Peyer's patch (tissue), 4 donors: Measurements from ENCODE around the gene EIF4G1. TPM values are rescaled to one million over a fixed set of nuclear protein-coding genes. Genes with fewer than 3 reads are reported as not detected.

ENCODE experiments used
- DNase-seq, 3 donors: peaks; one replicate each; pipeline ENCODE4 v3.0.0-alpha.2; 2017 to 2019
- H3K27ac ChIP-seq, 4 donors: fragments of 200-600 bp; sonication (generic); one replicate each; pipeline ENCODE4 v1.5.1; 2016 to 2019
- H3K27me3 ChIP-seq, 2 donors: fragments of 200-600 bp; sonication (generic); one replicate each; pipeline ENCODE4 v1.5.1; 2019
- H3K36me3 ChIP-seq, 3 donors: fragments of 200-600 bp; sonication (generic); one replicate each; pipeline ENCODE4 v1.5.1; 2016 to 2019
- H3K4me1 ChIP-seq, 4 donors: fragments of 200-600 bp; sonication (generic); one replicate each; pipeline ENCODE4 v1.5.1; 2016 to 2019
- H3K4me3 ChIP-seq, 4 donors: fragments of 200-600 bp; sonication (generic); 1 replicate in 3 of 4; 2 replicates in 1 of 4; pipeline ENCODE4 v1.5.1; 2016 to 2019; ENCODE audit warnings: mild to moderate bottlenecking in 1 of 4
- H3K9me3 ChIP-seq, 4 donors: fragments of 200-600 bp; sonication (generic); one replicate each; pipeline ENCODE4 v1.5.1; 2016 to 2019; ENCODE audit warnings: mild to moderate bottlenecking in 1 of 4
- CTCF ChIP-seq, 6 experiments: fragments of 450-650 bp in 4 of 6; fragments of 200-600 bp in 2 of 6; sonication (generic) in 1 of 6; IDR thresholded peaks; one replicate each; pipeline ENCODE4 v1.5.1; 2017 to 2019; ENCODE audit warnings: antibody characterized with exemption in 6 of 6, mild to moderate bottlenecking in 3 of 6, moderate library complexity in 1 of 6
- POLR2A ChIP-seq, 2 donors: fragments of 450-650 bp; IDR thresholded peaks; one replicate each; pipeline ENCODE4 v1.5.1; 2017; ENCODE audit warnings: antibody characterized with exemption in 2 of 2, mild to moderate bottlenecking in 2 of 2, moderate library complexity in 2 of 2
- total RNA-seq, 4 donors: library from RNA; depleted of rRNA; stranded (reverse); fragments of >200 nt; gene quantifications; one replicate each; pipeline ENCODE4 v1.1.0, GENCODE V29; 2016

Gene EIF4G1
- total RNA-seq, 4 donors from 2014 or later, result 209 to 295 (median 244) TPM

GRCh38 chr3:184358921-184359350 is 44.5 kb downstream of the EIF4G1 start:
- no peak for TF ChIP-seq POLR2A (IDR thresholded peaks at IDR 0.05)
- H3K4me1 ChIP-seq, result peaks cover 0 to 16% (median 3%) of the 10 kb centered on the region in 4 donors
- H3K36me3 ChIP-seq, result peaks cover 0 to 15% (median 0%) of the 10 kb centered on the region in 3 donors
- no peaks in the 10 kb centered on the region for H3K27me3 ChIP-seq
- no peaks in the 10 kb centered on the region for H3K9me3 ChIP-seq
- H3K4me3 ChIP-seq, result no peak overlapping the region
- DNase-seq, result no peak
- no peak overlapping the region for H3K27ac ChIP-seq

GRCh38 chr3:184359610-184360009 is 45.2 kb downstream of the EIF4G1 start:
- no peaks in the 10 kb centered on the region for H3K9me3 ChIP-seq
- peaks cover 0 to 15% (median 0%) of the 10 kb centered on the region in 3 donors for H3K36me3 ChIP-seq
- peaks cover 0 to 16% (median 3%) of the 10 kb centered on the region in 4 donors for H3K4me1 ChIP-seq
- TF ChIP-seq CTCF (IDR thresholded peaks at IDR 0.05) (no peak), POLR2A (IDR thresholded peaks at IDR 0.05) (no peak)
- no peak for DNase-seq
- peak overlapping the region in 1 of 4 donors; percentile 78 for H3K4me3 ChIP-seq
- H3K27ac ChIP-seq, result no peak overlapping the region
- no peaks in the 10 kb centered on the region for H3K27me3 ChIP-seq

GRCh38 chr3:184360070-184360928 is 45.9 kb downstream of the EIF4G1 start:
- H3K27ac ChIP-seq, result peak overlapping the region in 1 of 4 donors; percentile 100
- peaks cover 0 to 16% (median 0%) of the 10 kb centered on the region in 3 donors for H3K36me3 ChIP-seq
- no peaks in the 10 kb centered on the region for H3K9me3 ChIP-seq
- H3K27me3 ChIP-seq, result no peaks in the 10 kb centered on the region
- TF ChIP-seq CTCF (IDR thresholded peaks at IDR 0.05), result no peak
- no peak for TF ChIP-seq POLR2A (IDR thresholded peaks at IDR 0.05)
- H3K4me1 ChIP-seq, result peaks cover 0 to 22% (median 3%) of the 10 kb centered on the region in 4 donors
- peak overlapping the region; percentile 78 to 92 (median 90) for H3K4me3 ChIP-seq
- DNase-seq, result no peak

GRCh38 chr3:184360929-184361531 is 46.6 kb downstream of the EIF4G1 start:
- no peak for DNase-seq
- H3K27ac ChIP-seq, result peak overlapping the region; percentile 89 to 100 (median 94)
- H3K9me3 ChIP-seq, result no peaks in the 10 kb centered on the region
- H3K4me1 ChIP-seq, result peaks cover 0 to 22% (median 3%) of the 10 kb centered on the region in 4 donors
- H3K4me3 ChIP-seq, result peak overlapping the region; percentile 78 to 92 (median 90)
- no peaks in the 10 kb centered on the region for H3K27me3 ChIP-seq
- peaks cover 0 to 19% (median 0%) of the 10 kb centered on the region in 3 donors for H3K36me3 ChIP-seq
- TF ChIP-seq POLR2A (IDR thresholded peaks at IDR 0.05) (no peak), CTCF (IDR thresholded peaks at IDR 0.05) (no peak)

- Histone ChIP-seq H3K4me3 (peak within 1 kb of the TSS; percentile 78 to 92 (median 90)), H3K27me3 (no peaks in the 10 kb centered on the region), H3K9me3 (no peaks in the 10 kb centered on the region), H3K36me3 (peaks cover 0 to 23% (median 0%) of the 10 kb centered on the region in 3 donors), H3K27ac (peak within 1 kb of the TSS; percentile 89 to 100 (median 94)), H3K4me1 (peaks cover 0 to 22% (median 3%) of the 10 kb centered on the region in 4 donors)
- peak; percentile 72 to 82 for TF ChIP-seq POLR2A (IDR thresholded peaks at IDR 0.05)
- peak in 1 of 6 experiments; percentile 7 for TF ChIP-seq CTCF (IDR thresholded peaks at IDR 0.05)
- peak; percentile 40 to 82 (median 70) for DNase-seq
Observed at GRCh38 chr3:184361532-184361931, 47.1 kb downstream of the EIF4G1 start, which contains the start of the genes CLCN2 and POLR2H. TSS of gene CLCN2 (minus strand) at chr3:184361605. CDS start at chr3:184361479, 126 bp downstream. TSS of gene POLR2H (plus strand) at chr3:184361710. CDS start at chr3:184363493, 1,783 bp downstream.
